T-cell (primary cell): Measurements from ENCODE around the gene BBS12. TPM values are rescaled to one million over a fixed set of nuclear protein-coding genes. Genes with fewer than 3 reads are reported as not detected.

Source experiments
- ATAC-seq, 4 experiments: fragments of 200-7000 bp in 3 of 4; fragments of 150-1000 bp in 1 of 4; cut with Tn5 transposase; replicated peaks in 1 of 4; 1 replicate in 3 of 4; 2 replicates in 1 of 4; pipeline ENCODE4 v1.10.0; 2021; ENCODE audit warnings: moderate library complexity in 3 of 4, mild to moderate bottlenecking in 2 of 4, moderate number of reproducible peaks in 1 of 4
- CTCF ChIA-PET, 2 donors: fragments of 300-600 bp; sonication (Branson Sonifier 250); formaldehyde crosslinking; loops; one replicate each; lab custom pipeline; 2022; ENCODE audit warnings: antibody characterized with exemption in 2 of 2; lab: Charles Lee
- POLR2A ChIA-PET, 2 donors: fragments of 300-600 bp; sonication (Branson Sonifier 250); formaldehyde crosslinking; loops; one replicate each; lab custom pipeline; 2022; ENCODE audit warnings: antibody characterized with exemption in 2 of 2; lab: Charles Lee
- DNase-seq, 35 experiments: peaks; one replicate each; pipeline versions ENCODE4 v3.0.0 to v3.0.0-alpha.2; 2013 to 2023
- H3K27ac ChIP-seq: one replicate; pipeline ENCODE4 v1.5.1; 2013; ENCODE audit warnings: low read length
- H3K27me3 ChIP-seq, 2 experiments: replicated peaks in 1 of 2; 1 replicate in 1 of 2; 2 replicates in 1 of 2; pipeline versions ENCODE4 v1.6.1 to v1.7.0; 2013; ENCODE audit warnings: low read length in 1 of 2, mixed read lengths in 1 of 2; ENCODE audit not compliant: control insufficient read depth in 2 of 2, insufficient read depth in 2 of 2; ENCODE audit errors: extremely low read depth in 1 of 2
- H3K36me3 ChIP-seq, 2 donors: 1 replicate in 1 of 2; 2 replicates in 1 of 2; pipeline versions ENCODE4 v1.6.1 to v1.7.0; 2013; ENCODE audit warnings: low read length in 1 of 2; ENCODE audit not compliant: control insufficient read depth in 2 of 2, insufficient read depth in 1 of 2; ENCODE audit errors: extremely low read depth in 1 of 2
- H3K4me1 ChIP-seq, 2 experiments: 1 replicate in 1 of 2; 2 replicates in 1 of 2; pipeline versions ENCODE4 v1.6.1 to v1.7.0; 2013; ENCODE audit warnings: low read length in 2 of 2, mixed read lengths in 1 of 2; ENCODE audit not compliant: insufficient read depth in 2 of 2, control insufficient read depth in 1 of 2; ENCODE audit errors: extremely low read depth in 1 of 2
- H3K4me3 ChIP-seq, 2 donors: 1 replicate in 1 of 2; 2 replicates in 1 of 2; pipeline versions ENCODE4 v1.5.1 to v1.7.0; 2013; ENCODE audit warnings: mild to moderate bottlenecking in 2 of 2, low read length in 1 of 2, moderate library complexity in 1 of 2; ENCODE audit not compliant: control insufficient read depth in 1 of 2; ENCODE audit errors: extremely low read depth in 1 of 2
- H3K9me3 ChIP-seq: 2 replicates; pipeline ENCODE4 v1.7.0; 2013
- H3K27ac Mint-ChIP-seq, 2 donors: one replicate each; pipeline ENCODE4 v1.8.0; 2020 to 2021; ENCODE audit warnings: mild to moderate bottlenecking in 2 of 2, mixed read lengths in 2 of 2
- H3K27me3 Mint-ChIP-seq, 2 donors: one replicate each; pipeline ENCODE4 v1.8.0; 2021 to 2022; ENCODE audit warnings: mixed read lengths in 2 of 2
- H3K36me3 Mint-ChIP-seq: one replicate; pipeline ENCODE4 v1.8.0; 2021; ENCODE audit warnings: mixed read lengths
- H3K4me1 Mint-ChIP-seq, 3 donors: one replicate each; pipeline ENCODE4 v1.8.0; 2020 to 2022; ENCODE audit warnings: mixed read lengths in 3 of 3, mild to moderate bottlenecking in 1 of 3
- H3K4me3 Mint-ChIP-seq, 3 donors: one replicate each; pipeline ENCODE4 v1.8.0; 2020 to 2022; ENCODE audit warnings: mild to moderate bottlenecking in 3 of 3, mixed read lengths in 3 of 3, moderate library complexity in 3 of 3
- H3K9me3 Mint-ChIP-seq, 3 donors: one replicate each; pipeline ENCODE4 v1.8.0; 2020 to 2022; ENCODE audit warnings: mixed read lengths in 3 of 3
- WGBS: methylation state at CpG from one replicate; pipeline ENCODE4 v1.1.5; 2013; ENCODE audit warnings: missing lambda C conversion rate; ENCODE audit not compliant: insufficient coverage; 5-methylcytosine and 5-hydroxymethylcytosine counted together
- total RNA-seq, 35 experiments: library from RNA in 6 of 35; stranded (reverse) in 6 of 35; fragments of 120-200 nt in 1 of 35; gene quantifications; one replicate each; pipeline versions ENCODE4 v1.2.1 to v1.2.4 and lab custom pipeline; 2013 to 2026

The BBS12 gene
- total RNA-seq, 5 donors from 2014 or later (not counting 1 experiment from before 2014, with no cell fraction given), result 0.43 to 4.6 (median 3.2) TPM

DNA sequence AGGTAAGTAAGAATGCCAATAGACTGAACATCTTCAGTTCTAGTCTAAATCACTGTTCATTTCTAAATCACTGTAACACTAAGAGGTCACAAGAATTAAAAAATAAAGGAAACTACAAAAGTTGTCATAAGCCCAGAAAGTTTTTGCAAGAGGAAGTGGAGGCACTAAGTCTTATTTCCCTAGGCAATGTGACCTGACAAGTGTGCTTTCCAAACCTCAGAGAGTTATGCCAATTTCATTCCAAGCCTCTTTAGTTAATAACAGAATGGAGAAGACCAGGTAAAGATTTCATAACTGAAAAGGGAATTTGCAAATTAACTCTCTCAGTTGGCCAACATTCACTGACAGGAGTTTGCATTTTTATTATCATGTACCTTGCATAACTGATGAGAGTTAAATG, 40.5 kb downstream of the BBS12 start:
- no peaks in the 10 kb centered on the region for H3K27me3 ChIP-seq
- H3K27ac ChIP-seq, result no peak overlapping the region
- Mint-ChIP-seq H3K9me3 (no peaks in the 10 kb centered on the region), H3K27me3 (no peaks in the 10 kb centered on the region), H3K4me1 (no peaks in the 10 kb centered on the region), H3K4me3 (no peak overlapping the region), H3K36me3 (no peaks in the 10 kb centered on the region), H3K27ac (no peak overlapping the region)
- no peak overlapping the region for H3K4me3 ChIP-seq
- POLR2A ChIA-PET, result no interaction called here
- H3K4me1 ChIP-seq, result no peaks in the 10 kb centered on the region
- H3K9me3 ChIP-seq, result no peaks in the 10 kb centered on the region
- no peaks in the 10 kb centered on the region for H3K36me3 ChIP-seq
- CTCF ChIA-PET, result interaction anchor here in 1 of 2 donors (1.4 kb wide), 1 partner anchor 11 kb away, joined by 3 read pairs; no protein-coding TSS in a partner anchor
- no peak for ATAC-seq
- DNase-seq, result no peak

DNA sequence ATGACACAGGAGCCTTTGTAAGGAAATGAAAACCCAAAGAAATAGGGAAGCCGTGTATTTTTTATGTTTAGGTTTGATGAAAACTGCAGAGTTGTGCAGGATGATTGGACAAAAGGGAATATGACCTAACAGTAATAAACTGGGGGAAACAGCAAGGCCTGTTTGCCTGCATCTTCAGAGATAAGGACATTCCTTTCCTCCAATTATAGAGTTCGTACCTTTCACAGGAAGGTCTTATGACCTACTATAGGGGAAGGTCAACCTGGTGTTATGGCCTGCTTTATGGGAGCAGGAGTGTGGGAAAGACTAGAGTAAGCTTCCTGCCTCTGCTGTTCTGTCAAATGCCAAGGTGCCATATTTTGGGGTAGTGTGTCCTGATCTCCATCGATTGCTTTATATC, 42.5 kb downstream of the BBS12 start:
- peaks cover 0 to under 1% of the 10 kb centered on the region in 2 donors for H3K27me3 Mint-ChIP-seq
- no peaks in the 10 kb centered on the region for H3K9me3 Mint-ChIP-seq
- Histone ChIP-seq H3K36me3 (no peaks in the 10 kb centered on the region), H3K27me3 (no peaks in the 10 kb centered on the region), H3K4me1 (no peaks in the 10 kb centered on the region), H3K9me3 (no peaks in the 10 kb centered on the region), H3K4me3 (no peak overlapping the region), H3K27ac (no peak overlapping the region)
- no peak overlapping the region for H3K27ac Mint-ChIP-seq
- ATAC-seq, result no peak
- no peaks in the 10 kb centered on the region for H3K4me1 Mint-ChIP-seq
- no peak overlapping the region for H3K4me3 Mint-ChIP-seq
- DNase-seq, result no peak
- ChIA-PET POLR2A (no interaction called here), CTCF (no interaction called here)
- WGBS, result 100% methylated on average over 1 of the region's 3 CpGs
- H3K36me3 Mint-ChIP-seq, result no peaks in the 10 kb centered on the region

DNA sequence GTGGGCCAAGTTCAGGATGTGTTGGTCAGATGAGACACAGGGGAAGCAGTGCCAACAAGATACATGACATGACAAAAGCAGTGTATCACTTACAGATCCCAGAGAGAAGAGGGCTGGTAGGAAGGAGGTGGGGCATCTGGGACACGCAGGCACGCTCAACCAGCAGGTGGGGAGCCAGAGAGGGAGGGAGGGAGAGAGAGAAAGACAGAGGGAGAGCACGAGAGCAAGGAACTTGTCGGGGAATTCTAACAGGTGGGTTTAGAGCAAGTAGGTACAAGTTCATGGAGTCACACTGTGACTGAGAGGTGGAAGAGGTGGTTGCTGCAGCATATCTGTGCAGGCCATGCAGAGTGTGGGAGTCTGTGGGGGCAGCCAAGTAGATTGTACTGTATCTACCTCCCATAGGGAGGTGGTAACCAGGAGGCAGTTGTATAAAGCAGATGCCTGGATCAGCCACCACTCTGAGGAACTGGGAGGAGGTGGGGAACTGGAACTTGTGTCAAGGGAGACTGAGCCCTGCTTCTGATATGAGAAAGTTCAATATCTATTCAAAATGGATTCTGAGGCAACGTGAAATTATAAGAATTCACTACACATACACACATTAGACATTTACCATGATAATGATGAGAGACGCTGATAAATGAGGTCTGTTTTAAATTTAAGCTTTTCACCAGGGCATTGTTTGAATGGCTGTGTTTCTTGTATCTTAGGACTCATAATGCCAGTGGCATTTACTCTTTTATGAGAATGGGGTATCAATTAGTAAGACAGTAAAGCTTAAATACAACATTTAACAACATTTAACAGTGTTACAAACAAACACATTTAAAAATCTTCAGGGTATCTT, 43.7 kb downstream of the BBS12 start:
- Mint-ChIP-seq H3K4me3 (no peak overlapping the region), H3K36me3 (no peaks in the 10 kb centered on the region), H3K9me3 (no peaks in the 10 kb centered on the region), H3K4me1 (no peaks in the 10 kb centered on the region), H3K27ac (no peak overlapping the region), H3K27me3 (peaks cover 1 to 3% of the 10 kb centered on the region in 2 donors)
- Histone ChIP-seq H3K4me3 (no peak overlapping the region), H3K9me3 (no peaks in the 10 kb centered on the region), H3K36me3 (no peaks in the 10 kb centered on the region), H3K27ac (no peak overlapping the region), H3K27me3 (no peaks in the 10 kb centered on the region), H3K4me1 (no peaks in the 10 kb centered on the region)
- no peak for DNase-seq
- ChIA-PET POLR2A (no interaction called here), CTCF (interaction anchor here in 1 of 2 donors (0.9 kb wide), 1 partner anchor 12 kb away, joined by 3 read pairs; no protein-coding TSS in a partner anchor)
- no peak for ATAC-seq
- 90% methylated on average over 4 of the region's 6 CpGs for WGBS

DNA sequence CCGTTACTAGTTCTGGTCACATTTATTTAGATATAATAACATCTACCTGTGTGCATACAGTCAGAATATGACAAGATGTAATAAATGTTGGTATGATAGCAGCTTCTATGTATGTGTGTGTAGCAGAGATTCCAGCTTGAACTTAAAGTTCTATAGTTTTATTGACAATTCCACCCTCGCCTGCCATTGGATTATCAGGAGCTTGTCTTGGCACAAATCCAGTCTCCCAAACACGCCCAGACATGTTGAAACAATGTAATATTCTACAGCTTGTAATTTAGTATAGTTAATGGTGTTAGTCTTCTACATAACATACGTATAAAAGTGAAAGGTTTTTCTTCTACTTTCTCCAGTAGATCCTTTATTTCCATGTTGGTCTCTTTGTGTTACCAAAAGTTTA, 44.4 kb downstream of the BBS12 start:
- Mint-ChIP-seq H3K27me3 (peaks cover 6 to 10% of the 10 kb centered on the region in 2 donors), H3K4me1 (no peaks in the 10 kb centered on the region), H3K9me3 (no peaks in the 10 kb centered on the region), H3K4me3 (no peak overlapping the region), H3K27ac (no peak overlapping the region), H3K36me3 (no peaks in the 10 kb centered on the region)
- Histone ChIP-seq H3K4me3 (no peak overlapping the region), H3K27ac (no peak overlapping the region), H3K4me1 (no peaks in the 10 kb centered on the region), H3K9me3 (no peaks in the 10 kb centered on the region), H3K27me3 (no peaks in the 10 kb centered on the region), H3K36me3 (no peaks in the 10 kb centered on the region)
- CTCF ChIA-PET, result interaction anchor here in 1 of 2 donors (0.9 kb wide), 1 partner anchor 12 kb away, joined by 3 read pairs; no protein-coding TSS in a partner anchor
- DNase-seq (no peak), ATAC-seq (no peak)
- WGBS, result no CpG with 5 or more reads among the region's 4 CpGs
- POLR2A ChIA-PET, result no interaction called here

DNA sequence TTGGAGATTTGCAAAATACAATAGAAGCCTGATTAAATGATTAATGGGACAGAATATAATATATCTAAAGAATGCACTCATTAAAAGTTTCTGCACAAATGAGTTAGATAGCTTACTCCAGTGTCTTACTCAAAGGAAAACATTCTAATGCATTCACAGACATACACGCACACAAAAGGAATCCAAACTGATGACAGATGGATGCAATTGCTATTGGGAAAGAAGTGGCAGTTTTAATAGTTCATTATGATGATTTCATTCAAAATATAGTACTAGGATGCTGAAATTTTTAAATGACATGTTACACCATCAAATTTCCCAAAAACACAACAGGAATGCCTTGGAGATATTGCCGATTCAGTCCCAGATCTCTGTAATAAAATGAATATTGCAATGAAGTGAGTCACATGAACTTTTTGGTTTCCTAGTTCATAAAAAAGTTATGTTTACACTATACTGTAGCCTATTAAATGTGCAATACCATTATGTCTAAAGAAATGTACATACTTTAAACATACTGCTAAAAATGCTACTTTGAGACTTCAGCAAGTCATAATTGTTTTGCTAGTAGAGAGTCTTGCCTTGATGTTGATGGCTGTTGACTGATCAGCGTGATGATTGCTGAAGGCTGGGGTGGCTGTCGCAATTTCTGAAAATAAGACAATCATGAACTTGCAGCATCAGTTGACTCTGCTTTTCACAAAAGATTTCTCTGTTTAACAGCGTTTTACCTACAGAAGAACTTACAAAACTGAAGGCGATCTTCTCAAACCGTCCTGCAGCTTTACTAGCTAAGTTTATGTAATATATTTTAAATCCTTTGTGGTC, 45.6 kb downstream of the BBS12 start:
- no peaks in the 10 kb centered on the region for H3K9me3 Mint-ChIP-seq
- ChIA-PET CTCF (no interaction called here), POLR2A (no interaction called here)
- no peaks in the 10 kb centered on the region for H3K4me1 Mint-ChIP-seq
- Histone ChIP-seq H3K4me3 (no peak overlapping the region), H3K9me3 (no peaks in the 10 kb centered on the region), H3K36me3 (no peaks in the 10 kb centered on the region), H3K27ac (no peak overlapping the region), H3K27me3 (no peaks in the 10 kb centered on the region), H3K4me1 (no peaks in the 10 kb centered on the region)
- 100% methylated on average over 2 of the region's 7 CpGs for WGBS
- no peak overlapping the region for H3K4me3 Mint-ChIP-seq
- H3K27ac Mint-ChIP-seq, result no peak overlapping the region
- DNase-seq (no peak), ATAC-seq (no peak)
- H3K36me3 Mint-ChIP-seq, result no peaks in the 10 kb centered on the region
- peaks cover 7 to 11% of the 10 kb centered on the region in 2 donors for H3K27me3 Mint-ChIP-seq

DNA sequence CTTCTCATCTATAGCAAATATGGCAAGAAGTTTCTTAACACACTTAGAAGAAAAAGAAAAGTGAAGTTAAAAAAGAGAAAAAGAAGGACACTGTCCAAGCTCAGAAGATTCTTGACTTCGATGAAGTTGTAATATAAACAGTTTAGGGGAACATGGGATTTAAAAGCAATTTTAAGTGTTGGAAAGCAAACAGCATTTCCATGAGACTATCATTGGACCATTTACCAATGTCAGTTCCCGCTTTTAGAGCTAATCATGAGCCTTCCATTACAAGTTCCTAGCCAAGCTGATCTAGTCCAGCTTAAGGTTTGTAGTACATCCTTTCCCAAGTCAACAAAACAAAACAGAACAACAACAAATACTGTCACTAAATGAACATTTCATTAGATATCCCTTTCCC, 49.0 kb downstream of the BBS12 start:
- H3K4me3 ChIP-seq, result no peak overlapping the region
- ChIA-PET POLR2A (no interaction called here), CTCF (no interaction called here)
- H3K27ac ChIP-seq, result no peak overlapping the region
- H3K4me1 ChIP-seq, result no peaks in the 10 kb centered on the region
- WGBS, result 95% methylated on average over 2 of the region's 2 CpGs
- H3K36me3 Mint-ChIP-seq, result no peaks in the 10 kb centered on the region
- no peaks in the 10 kb centered on the region for H3K27me3 ChIP-seq
- H3K9me3 ChIP-seq, result no peaks in the 10 kb centered on the region
- H3K9me3 Mint-ChIP-seq, result no peaks in the 10 kb centered on the region
- peaks cover 0 to 9% (median 0%) of the 10 kb centered on the region in 3 donors for H3K4me1 Mint-ChIP-seq
- no peak overlapping the region for H3K4me3 Mint-ChIP-seq
- DNase-seq (no peak), ATAC-seq (no peak)
- peaks cover 7 to 11% of the 10 kb centered on the region in 2 donors for H3K27me3 Mint-ChIP-seq
- H3K36me3 ChIP-seq, result no peaks in the 10 kb centered on the region
- H3K27ac Mint-ChIP-seq, result no peak overlapping the region
